Activated T-cell treated with anti-CD3 and anti-CD28 coated beads for 1 hour (primary cell): Measurements from ENCODE around the gene PDZRN4.

Experiments used
- DNase-seq: peaks from one replicate; pipeline ENCODE4 v3.0.0-alpha.2; 2020; ENCODE audit warnings: low read depth

Gene PDZRN4

GRCh38 chr12:41459906-41460214 lies 271.7 kb downstream of the PDZRN4 start:
- no peak for DNase-seq

DNA sequence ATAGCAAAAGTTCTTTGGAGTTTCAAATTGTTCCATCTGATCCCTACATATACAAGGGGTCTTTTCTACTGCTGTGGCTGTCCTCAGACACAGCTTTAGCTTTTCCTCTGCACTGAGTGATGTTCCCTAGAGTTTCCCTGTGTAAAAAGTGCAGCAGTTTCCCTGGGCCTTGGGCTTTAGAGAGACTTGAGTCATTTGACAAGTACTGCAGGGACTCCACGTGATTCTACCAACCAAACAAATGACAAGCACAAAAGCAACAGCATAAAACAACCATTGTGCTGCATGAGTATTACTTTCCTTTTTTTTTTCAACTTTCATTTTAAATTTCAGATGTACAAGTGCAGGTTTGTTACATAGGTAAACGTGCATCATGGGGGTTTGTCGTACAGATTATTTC lies 272.8 kb downstream of the PDZRN4 start:
- DNase-seq: no peak

DNA sequence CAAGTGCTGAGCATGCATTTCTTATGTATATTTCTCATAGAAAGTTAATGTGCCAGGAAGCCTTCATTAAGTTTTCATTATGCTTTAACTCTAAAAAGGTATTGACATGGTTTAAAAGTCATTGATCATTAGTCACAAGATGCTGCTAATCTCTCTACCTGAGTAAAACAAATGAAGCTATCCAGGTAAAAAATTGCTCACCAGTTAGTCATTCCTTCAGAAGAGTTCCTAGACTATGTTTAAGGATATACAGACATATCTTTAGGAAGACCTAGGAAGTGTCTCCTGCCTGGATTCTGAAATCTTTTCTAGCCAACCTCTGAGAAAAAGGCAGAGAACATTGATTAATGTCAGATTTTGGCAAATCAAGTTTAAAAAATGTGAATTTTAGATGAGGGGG lies 274.2 kb downstream of the PDZRN4 start:
- no peak for DNase-seq

- DNase-seq: no peak
Observed at GRCh38 chr12:41465526-41465925, 277.4 kb downstream of the PDZRN4 start.

- no peak for DNase-seq
Observed at GRCh38 chr12:41466300-41466699, 278.2 kb downstream of the PDZRN4 start.

- DNase-seq: no peak
Observed at GRCh38 chr12:41466802-41467201, 278.7 kb downstream of the PDZRN4 start.

DNA sequence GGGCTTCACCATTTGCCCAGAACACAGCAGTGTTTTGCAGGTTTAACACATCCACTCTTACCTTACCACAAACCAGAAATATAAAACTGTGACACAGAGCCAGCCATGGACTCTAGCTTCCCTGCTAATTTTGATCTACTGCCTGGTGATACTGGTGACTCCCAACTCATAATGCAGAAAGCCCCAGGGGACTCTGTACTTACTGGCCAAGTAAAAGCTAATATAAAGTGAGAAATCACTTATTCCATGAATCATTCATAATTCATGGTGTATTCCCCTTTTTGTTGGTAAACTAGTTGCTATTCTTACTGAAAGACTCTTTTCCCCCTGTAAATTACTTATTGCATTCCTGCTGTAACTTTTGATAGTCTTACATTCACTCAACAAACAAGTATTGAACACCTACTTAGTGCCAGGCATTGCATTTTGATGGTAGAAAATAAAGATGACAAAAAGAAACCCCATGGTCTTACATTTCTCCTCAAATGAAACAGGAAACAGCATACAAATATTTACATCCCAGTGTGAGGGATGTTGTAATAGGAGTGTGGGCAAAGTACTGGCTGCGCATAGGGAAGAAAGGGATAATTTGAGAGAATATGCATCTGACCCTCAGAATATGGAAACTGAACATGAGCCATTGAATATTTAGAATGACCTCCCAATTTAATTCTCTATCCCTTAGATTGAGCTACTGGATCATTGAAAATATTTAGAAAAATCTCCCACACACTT lies 279.6 kb downstream of the PDZRN4 start:
- no peak for DNase-seq

GRCh38 chr12:41468341-41468740 lies 280.2 kb downstream of the PDZRN4 start:
- DNase-seq: no peak

GRCh38 chr12:41468756-41469155 lies 280.6 kb downstream of the PDZRN4 start:
- DNase-seq: no peak

GRCh38 chr12:41473441-41473840 lies 285.3 kb downstream of the PDZRN4 start:
- no peak for DNase-seq

DNA sequence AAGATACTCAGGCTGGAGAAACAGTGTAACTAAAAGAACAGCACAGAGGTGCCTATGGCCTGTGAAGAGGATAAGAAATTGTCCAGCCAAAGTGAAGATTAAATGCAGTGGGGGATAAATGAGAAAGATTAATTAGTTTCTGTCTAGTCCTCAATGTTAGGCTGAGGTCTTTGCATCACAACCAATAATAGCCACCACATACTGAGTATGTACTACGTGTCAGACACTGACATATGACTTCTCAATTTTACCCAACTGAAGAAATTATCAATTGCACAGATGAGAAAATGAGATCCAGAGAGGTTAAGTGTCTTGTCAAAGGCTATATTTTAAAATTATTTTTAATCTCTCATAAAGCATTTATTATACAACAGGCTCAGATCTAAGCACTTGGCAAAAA lies 285.9 kb downstream of the PDZRN4 start:
- no peak for DNase-seq

GRCh38 chr12:41476499-41477439 lies 288.6 kb downstream of the PDZRN4 start:
- no peak for DNase-seq

DNA sequence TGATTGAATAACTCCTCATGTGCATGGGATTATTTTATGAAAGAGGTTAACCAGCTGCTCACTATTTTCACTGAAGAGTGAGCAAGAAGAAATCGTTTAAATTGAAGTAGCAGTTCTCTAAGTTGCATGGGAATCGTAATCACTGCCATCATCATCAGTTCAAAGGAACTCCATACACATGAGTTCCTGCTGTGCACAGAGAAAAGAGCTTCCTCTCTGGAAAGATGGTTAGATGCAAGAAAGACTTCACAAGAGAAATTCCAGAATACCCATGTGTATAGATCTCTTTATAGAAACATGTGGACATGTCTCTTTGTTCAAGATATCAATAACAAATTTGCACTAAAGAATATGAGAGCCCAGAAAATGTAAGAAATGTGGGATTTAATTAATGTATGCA lies 291.3 kb downstream of the PDZRN4 start:
- no peak for DNase-seq

DNA sequence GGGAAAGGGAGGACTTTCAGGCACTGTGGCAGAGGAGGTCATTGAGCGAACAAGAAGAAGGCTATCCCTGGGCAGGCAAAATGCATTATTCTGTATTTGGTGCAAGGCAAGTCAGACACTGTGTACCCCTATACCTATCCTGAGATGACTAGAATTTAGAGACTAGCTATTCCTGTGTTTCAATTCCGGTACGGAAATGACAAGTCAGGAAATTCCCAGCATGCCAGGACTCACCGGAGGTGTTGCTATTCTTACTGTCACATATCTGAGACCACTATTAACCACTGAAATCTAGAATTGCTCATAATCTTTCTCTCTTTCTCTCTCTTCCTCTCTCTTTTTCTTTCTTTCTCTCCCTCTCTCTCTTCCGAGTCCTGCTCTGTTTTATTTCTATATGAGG lies 297.1 kb downstream of the PDZRN4 start:
- DNase-seq: no peak

DNA sequence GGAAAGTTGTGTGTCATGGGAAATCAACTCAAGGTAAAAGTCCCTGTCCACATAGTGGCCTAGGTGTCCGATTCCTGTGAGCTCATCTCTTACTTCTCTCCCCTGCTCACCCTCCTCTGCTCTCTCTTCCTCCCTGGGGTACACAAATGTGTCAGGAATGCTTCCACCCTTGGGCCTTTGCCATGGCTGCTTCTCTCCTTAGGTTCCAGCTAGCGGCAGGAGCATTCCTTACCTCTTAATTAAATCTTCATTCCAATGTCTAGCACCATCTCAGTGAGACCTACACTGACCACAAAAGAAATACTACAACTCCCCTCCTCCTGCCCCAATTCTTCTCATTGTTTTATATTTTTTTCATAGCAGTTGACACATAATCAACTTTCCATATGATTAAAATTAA lies 298.6 kb downstream of the PDZRN4 start:
- no peak for DNase-seq

- no peak for DNase-seq
Observed at GRCh38 chr12:41496009-41496408, 307.9 kb downstream of the PDZRN4 start.

- DNase-seq: no peak
Observed at GRCh38 chr12:41497409-41497808, 309.3 kb downstream of the PDZRN4 start.

- no peak for DNase-seq
Observed at GRCh38 chr12:41504976-41505375, 316.9 kb downstream of the PDZRN4 start.

GRCh38 chr12:41507286-41507685 lies 319.2 kb downstream of the PDZRN4 start:
- no peak for DNase-seq

DNA sequence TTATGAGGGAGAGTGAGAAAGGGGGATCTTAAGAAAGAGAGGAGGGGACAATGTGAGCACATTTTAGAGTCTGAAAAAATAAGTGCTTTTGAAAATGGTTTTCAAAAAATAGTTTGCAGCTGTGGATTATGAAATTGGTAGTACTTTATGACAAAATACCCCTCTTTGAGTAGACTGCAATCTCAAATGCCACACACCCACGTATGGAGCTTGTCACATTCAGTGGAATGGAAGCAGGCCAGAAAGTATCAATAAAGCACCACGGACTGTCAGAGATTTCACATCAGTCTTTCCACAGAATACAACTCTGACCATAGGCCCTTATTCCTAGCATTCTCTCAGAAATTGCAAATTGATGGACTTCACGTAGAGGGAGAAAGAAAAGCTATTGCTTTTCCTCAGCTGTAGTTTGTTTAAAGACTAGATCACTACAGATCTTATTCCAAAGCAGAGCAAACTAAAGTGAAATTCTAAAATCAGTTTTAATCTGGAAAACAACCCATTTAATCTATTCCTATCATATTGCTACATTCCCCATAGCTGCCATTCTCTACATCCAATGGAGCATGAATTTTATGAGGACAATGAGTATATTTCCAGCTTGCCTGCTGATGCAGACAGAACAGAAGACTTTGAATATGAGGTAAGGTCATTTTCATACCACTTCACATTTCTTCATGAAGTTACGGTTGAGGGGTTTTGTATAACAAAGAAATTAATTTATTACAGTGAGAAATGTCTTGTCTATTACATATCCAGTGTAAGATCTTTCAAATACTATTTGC lies 321.3 kb downstream of the PDZRN4 start:
- no peak for DNase-seq

DNA sequence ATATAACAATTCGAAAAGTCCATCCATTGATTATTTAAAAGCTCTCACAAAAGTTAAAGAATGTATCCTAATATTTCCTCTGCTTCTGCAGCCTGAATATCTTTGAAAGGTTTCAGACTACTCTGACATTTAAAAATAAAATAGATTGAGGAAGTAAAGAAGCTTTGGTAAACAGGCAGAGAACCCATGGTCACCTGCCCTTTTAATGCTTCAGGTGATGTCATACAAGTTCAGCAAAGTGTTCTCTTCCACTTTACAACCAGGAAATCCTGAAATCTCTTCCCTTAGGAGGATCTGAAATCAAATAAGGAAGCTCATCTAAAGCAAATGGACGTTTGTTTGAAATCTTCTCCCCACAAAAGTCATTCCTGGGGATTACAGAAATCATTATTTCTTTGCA lies 322.4 kb downstream of the PDZRN4 start:
- DNase-seq: no peak

DNA sequence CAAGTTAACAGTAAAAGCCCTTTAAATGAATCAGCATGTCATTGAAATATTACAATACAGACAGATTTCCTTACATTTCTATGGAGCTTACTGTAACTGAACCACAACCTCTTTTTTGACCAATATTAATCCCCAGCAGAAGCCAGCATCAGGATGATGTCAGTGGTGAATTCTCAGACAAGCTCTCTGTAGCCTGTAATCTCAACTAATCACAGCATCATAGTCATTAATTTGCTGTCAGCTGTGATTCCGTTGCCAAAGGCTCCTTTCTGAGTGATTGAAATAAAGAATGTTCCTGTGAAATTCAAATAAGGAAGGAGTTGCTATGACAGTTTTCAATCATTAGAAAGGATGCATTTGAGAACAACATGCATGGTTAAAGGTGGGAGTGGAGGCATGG lies 323.1 kb downstream of the PDZRN4 start:
- no peak for DNase-seq

- no peak for DNase-seq
Observed at GRCh38 chr12:41512497-41512896, 324.4 kb downstream of the PDZRN4 start.
